Measurements from ENCODE around the gene CREB5.
"Not testable (repeated sequence)": the region's sequence is repeated elsewhere in the genome, so short reads cannot be mapped to it uniquely, and the experiment has no call there.

Gene CREB5

GRCh38 chr7:28548416-28548815 is 136.1 kb downstream of the CREB5 start:
- peaks cover 5% of the 10 kb centered on the region for H3K4me1 ChIP-seq (ENCODE audit: control insufficient read depth, insufficient read depth, low read length)
- no peak overlapping the region for H3K4me3 ChIP-seq (ENCODE audit: low read length in 2 of 2)
- no peak overlapping the region for H3K27ac ChIP-seq (ENCODE audit: low read length)
- H3K9ac ChIP-seq (ENCODE audit: low read length in 2 of 2), result no peak overlapping the region
- no peaks in the 10 kb centered on the region for H3K9me3 ChIP-seq (ENCODE audit: control insufficient read depth in 2 of 2, low read length in 2 of 2)
- H3K36me3 ChIP-seq (ENCODE audit: control insufficient read depth in 2 of 2, insufficient read depth in 2 of 2, low read length in 2 of 2), result no peaks in the 10 kb centered on the region
- H3K27me3 ChIP-seq (ENCODE audit: control insufficient read depth in 1 of 2, insufficient read depth in 2 of 2, low read length in 2 of 2), result no peaks in the 10 kb centered on the region

GRCh38 chr7:28549998-28550397 is 137.7 kb downstream of the CREB5 start:
- Histone ChIP-seq H3K27me3 (ENCODE audit: control insufficient read depth in 1 of 2, insufficient read depth in 2 of 2, low read length in 2 of 2) (no peaks in the 10 kb centered on the region), H3K4me1 (ENCODE audit: control insufficient read depth, insufficient read depth, low read length) (peaks cover 5% of the 10 kb centered on the region), H3K36me3 (ENCODE audit: control insufficient read depth in 2 of 2, insufficient read depth in 2 of 2, low read length in 2 of 2) (no peaks in the 10 kb centered on the region), H3K4me3 (ENCODE audit: low read length in 2 of 2) (no peak overlapping the region), H3K9me3 (ENCODE audit: control insufficient read depth in 2 of 2, low read length in 2 of 2) (no peaks in the 10 kb centered on the region), H3K9ac (ENCODE audit: low read length in 2 of 2) (no peak overlapping the region), H3K27ac (ENCODE audit: low read length) (no peak overlapping the region)

GRCh38 chr7:28550580-28551186 is 138.4 kb downstream of the CREB5 start:
- Histone ChIP-seq H3K9me3 (ENCODE audit: control insufficient read depth in 2 of 2, low read length in 2 of 2) (no peaks in the 10 kb centered on the region), H3K4me1 (ENCODE audit: control insufficient read depth, insufficient read depth, low read length) (peaks cover 5% of the 10 kb centered on the region), H3K27me3 (ENCODE audit: control insufficient read depth in 1 of 2, insufficient read depth in 2 of 2, low read length in 2 of 2) (no peaks in the 10 kb centered on the region), H3K36me3 (ENCODE audit: control insufficient read depth in 2 of 2, insufficient read depth in 2 of 2, low read length in 2 of 2) (no peaks in the 10 kb centered on the region), H3K4me3 (ENCODE audit: low read length in 2 of 2) (no peak overlapping the region), H3K27ac (ENCODE audit: low read length) (no peak overlapping the region), H3K9ac (ENCODE audit: low read length in 2 of 2) (no peak overlapping the region)

- Histone ChIP-seq H3K9me3 (ENCODE audit: control insufficient read depth in 2 of 2, low read length in 2 of 2) (no peaks in the 10 kb centered on the region), H3K4me3 (ENCODE audit: low read length in 2 of 2) (peak overlapping the region in 1 of 2 donors; percentile 30), H3K4me1 (ENCODE audit: control insufficient read depth, insufficient read depth, low read length) (peaks cover 5% of the 10 kb centered on the region), H3K9ac (ENCODE audit: low read length in 2 of 2) (no peak overlapping the region), H3K36me3 (ENCODE audit: control insufficient read depth in 2 of 2, insufficient read depth in 2 of 2, low read length in 2 of 2) (no peaks in the 10 kb centered on the region), H3K27me3 (ENCODE audit: control insufficient read depth in 1 of 2, insufficient read depth in 2 of 2, low read length in 2 of 2) (no peaks in the 10 kb centered on the region), H3K27ac (ENCODE audit: low read length) (no peak overlapping the region)
Observed at GRCh38 chr7:28551331-28551730, 139.0 kb downstream of the CREB5 start.

DNA sequence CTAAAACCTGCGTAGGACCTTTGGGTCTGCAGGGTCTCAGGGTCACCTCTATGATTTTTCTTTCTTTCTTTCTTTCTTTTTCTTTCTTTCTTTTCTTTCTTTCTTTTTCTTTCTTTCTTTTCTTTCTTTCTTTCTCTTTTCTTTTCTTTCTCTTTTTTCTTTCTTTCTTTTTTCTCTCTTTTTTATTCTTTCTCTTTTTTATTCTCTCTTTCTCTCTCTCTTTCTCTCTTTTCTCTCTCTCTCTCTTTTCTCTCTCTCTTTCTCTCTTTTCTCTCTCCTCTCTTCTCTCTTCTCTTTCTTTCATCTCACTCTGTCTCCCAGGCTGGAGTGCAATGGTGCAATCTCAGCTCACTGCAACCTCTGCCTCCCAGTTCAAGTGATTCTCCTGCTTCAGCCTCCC is 139.4 kb downstream of the CREB5 start:
- peak overlapping the region in 1 of 2 donors; percentile 30 for H3K4me3 ChIP-seq (ENCODE audit: low read length in 2 of 2)
- H3K9ac ChIP-seq (ENCODE audit: low read length in 2 of 2); H3K4me1 ChIP-seq (ENCODE audit: control insufficient read depth, insufficient read depth, low read length): not testable (repeated sequence)

DNA sequence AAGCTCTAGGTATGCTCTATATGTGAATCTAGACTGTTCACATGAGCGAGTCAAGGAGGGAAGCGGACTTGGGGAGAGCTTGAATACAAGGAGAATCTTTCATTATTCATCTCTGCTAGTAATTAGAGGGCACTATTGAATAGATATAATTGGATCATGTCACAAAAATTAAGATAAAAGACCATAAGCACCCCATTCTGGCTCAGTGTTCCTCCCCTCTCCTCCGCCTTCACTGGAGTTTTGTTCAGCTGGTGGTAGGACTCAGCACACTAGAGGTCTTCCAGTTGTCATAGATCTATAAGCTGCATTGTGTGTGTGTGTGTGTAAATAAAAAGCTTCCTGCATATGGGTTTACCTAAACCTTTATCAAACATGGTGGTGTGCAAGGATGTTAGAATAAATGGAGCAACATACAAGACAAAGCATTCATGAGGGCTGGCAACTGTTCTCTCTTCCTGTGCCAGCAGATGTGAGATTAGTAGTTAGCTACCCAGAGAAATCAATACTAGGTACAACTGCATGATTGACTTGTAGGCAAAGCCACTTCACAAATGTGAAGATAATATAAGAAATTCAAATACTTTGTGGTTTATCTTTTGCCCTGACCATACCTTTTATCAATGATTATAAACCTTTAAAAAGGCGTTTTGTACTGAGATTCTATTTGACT is 142.6 kb downstream of the CREB5 start:
- no peak overlapping the region for H3K4me3 ChIP-seq (ENCODE audit: low read length in 2 of 2)
- no peaks in the 10 kb centered on the region for H3K27me3 ChIP-seq (ENCODE audit: control insufficient read depth in 1 of 2, insufficient read depth in 2 of 2, low read length in 2 of 2)

More for the DNA sequence above, 139.4 kb downstream of the CREB5 start:
- H3K27me3 ChIP-seq (ENCODE audit: control insufficient read depth in 1 of 2, insufficient read depth in 2 of 2, low read length in 2 of 2); H3K9me3 ChIP-seq (ENCODE audit: control insufficient read depth in 2 of 2, low read length in 2 of 2); H3K27ac ChIP-seq (ENCODE audit: low read length); H3K36me3 ChIP-seq (ENCODE audit: control insufficient read depth in 2 of 2, insufficient read depth in 2 of 2, low read length in 2 of 2): not testable (repeated sequence)

GRCh38 chr7:28556025-28556424 is 143.7 kb downstream of the CREB5 start:
- H3K27ac ChIP-seq (ENCODE audit: low read length), result no peak overlapping the region
- H3K4me3 ChIP-seq (ENCODE audit: low read length in 2 of 2), result no peak overlapping the region
- H3K9me3 ChIP-seq (ENCODE audit: control insufficient read depth in 2 of 2, low read length in 2 of 2), result no peaks in the 10 kb centered on the region
- no peaks in the 10 kb centered on the region for H3K4me1 ChIP-seq (ENCODE audit: control insufficient read depth, insufficient read depth, low read length)
- H3K9ac ChIP-seq (ENCODE audit: low read length in 2 of 2), result no peak overlapping the region
- no peaks in the 10 kb centered on the region for H3K27me3 ChIP-seq (ENCODE audit: control insufficient read depth in 1 of 2, insufficient read depth in 2 of 2, low read length in 2 of 2)
- no peaks in the 10 kb centered on the region for H3K36me3 ChIP-seq (ENCODE audit: control insufficient read depth in 2 of 2, insufficient read depth in 2 of 2, low read length in 2 of 2)

More for the DNA sequence above, 142.6 kb downstream of the CREB5 start:
- H3K36me3 ChIP-seq (ENCODE audit: control insufficient read depth in 2 of 2, insufficient read depth in 2 of 2, low read length in 2 of 2), result no peaks in the 10 kb centered on the region
- no peak overlapping the region for H3K9ac ChIP-seq (ENCODE audit: low read length in 2 of 2)
- H3K4me1 ChIP-seq (ENCODE audit: control insufficient read depth, insufficient read depth, low read length), result peaks cover 5% of the 10 kb centered on the region
- no peak overlapping the region for H3K27ac ChIP-seq (ENCODE audit: low read length)
- no peaks in the 10 kb centered on the region for H3K9me3 ChIP-seq (ENCODE audit: control insufficient read depth in 2 of 2, low read length in 2 of 2)

DNA sequence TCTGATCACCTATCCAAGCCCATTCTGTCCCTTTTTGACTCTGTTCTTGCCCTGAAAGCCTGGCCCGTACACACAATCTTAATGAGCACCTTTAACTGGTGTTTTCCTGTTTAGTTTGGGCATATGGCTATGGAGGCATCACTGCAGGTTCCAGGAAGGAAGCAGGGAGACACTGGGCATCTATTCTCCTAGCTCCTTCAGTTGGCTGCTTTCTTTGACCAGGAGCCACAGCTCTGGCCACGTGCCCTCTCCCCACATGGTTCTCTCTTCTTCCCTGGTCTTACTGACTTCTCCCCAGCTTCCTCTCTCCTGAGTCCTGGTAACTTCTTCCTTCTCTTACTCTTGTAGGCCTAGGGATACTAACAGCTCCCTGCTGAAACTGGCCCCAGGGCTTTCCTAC is 144.4 kb downstream of the CREB5 start:
- no peak overlapping the region for H3K9ac ChIP-seq (ENCODE audit: low read length in 2 of 2)

GRCh38 chr7:28558236-28558635 is 145.9 kb downstream of the CREB5 start:
- H3K27me3 ChIP-seq (ENCODE audit: control insufficient read depth in 1 of 2, insufficient read depth in 2 of 2, low read length in 2 of 2), result no peaks in the 10 kb centered on the region
- no peaks in the 10 kb centered on the region for H3K9me3 ChIP-seq (ENCODE audit: control insufficient read depth in 2 of 2, low read length in 2 of 2)
- H3K27ac ChIP-seq (ENCODE audit: low read length), result no peak overlapping the region
- H3K36me3 ChIP-seq (ENCODE audit: control insufficient read depth in 2 of 2, insufficient read depth in 2 of 2, low read length in 2 of 2), result no peaks in the 10 kb centered on the region
- no peak overlapping the region for H3K4me3 ChIP-seq (ENCODE audit: low read length in 2 of 2)
- H3K9ac ChIP-seq (ENCODE audit: low read length in 2 of 2), result no peak overlapping the region
- H3K4me1 ChIP-seq (ENCODE audit: control insufficient read depth, insufficient read depth, low read length), result no peaks in the 10 kb centered on the region

More for the DNA sequence above, 144.4 kb downstream of the CREB5 start:
- no peak overlapping the region for H3K4me3 ChIP-seq (ENCODE audit: low read length in 2 of 2)
- no peaks in the 10 kb centered on the region for H3K36me3 ChIP-seq (ENCODE audit: control insufficient read depth in 2 of 2, insufficient read depth in 2 of 2, low read length in 2 of 2)
- no peaks in the 10 kb centered on the region for H3K4me1 ChIP-seq (ENCODE audit: control insufficient read depth, insufficient read depth, low read length)
- no peak overlapping the region for H3K27ac ChIP-seq (ENCODE audit: low read length)
- H3K9me3 ChIP-seq (ENCODE audit: control insufficient read depth in 2 of 2, low read length in 2 of 2), result no peaks in the 10 kb centered on the region
- no peaks in the 10 kb centered on the region for H3K27me3 ChIP-seq (ENCODE audit: control insufficient read depth in 1 of 2, insufficient read depth in 2 of 2, low read length in 2 of 2)

- Histone ChIP-seq H3K9ac (ENCODE audit: low read length in 2 of 2) (no peak overlapping the region), H3K4me3 (ENCODE audit: low read length in 2 of 2) (no peak overlapping the region), H3K9me3 (ENCODE audit: control insufficient read depth in 2 of 2, low read length in 2 of 2) (no peaks in the 10 kb centered on the region), H3K4me1 (ENCODE audit: control insufficient read depth, insufficient read depth, low read length) (no peaks in the 10 kb centered on the region), H3K36me3 (ENCODE audit: control insufficient read depth in 2 of 2, insufficient read depth in 2 of 2, low read length in 2 of 2) (no peaks in the 10 kb centered on the region), H3K27ac (ENCODE audit: low read length) (no peak overlapping the region), H3K27me3 (ENCODE audit: control insufficient read depth in 1 of 2, insufficient read depth in 2 of 2, low read length in 2 of 2) (no peaks in the 10 kb centered on the region)
Observed at GRCh38 chr7:28560767-28561166, 148.4 kb downstream of the CREB5 start.

GRCh38 chr7:28564033-28564432 is 151.7 kb downstream of the CREB5 start:
- H3K9ac ChIP-seq (ENCODE audit: low read length in 2 of 2), result no peak overlapping the region
- no peak overlapping the region for H3K27ac ChIP-seq (ENCODE audit: low read length)
- no peaks in the 10 kb centered on the region for H3K27me3 ChIP-seq (ENCODE audit: control insufficient read depth in 1 of 2, insufficient read depth in 2 of 2, low read length in 2 of 2)
- H3K36me3 ChIP-seq (ENCODE audit: control insufficient read depth in 2 of 2, insufficient read depth in 2 of 2, low read length in 2 of 2), result no peaks in the 10 kb centered on the region
- no peaks in the 10 kb centered on the region for H3K9me3 ChIP-seq (ENCODE audit: control insufficient read depth in 2 of 2, low read length in 2 of 2)
- no peak overlapping the region for H3K4me3 ChIP-seq (ENCODE audit: low read length in 2 of 2)
- no peaks in the 10 kb centered on the region for H3K4me1 ChIP-seq (ENCODE audit: control insufficient read depth, insufficient read depth, low read length)

Data from stomach smooth muscle (tissue), 2 donors.